HG02943 (cell line): Measurements from ENCODE around the gene DLL3.
A peak's percentile ranks its signal among the peaks of the same experiment; 100 is the strongest.

ENCODE experiments used
- ATAC-seq: cut with Tn5 transposase; IDR thresholded peaks from one replicate; pipeline ENCODE4 v1.9.1; 2021; ENCODE audit warnings: mild to moderate bottlenecking, low read depth, moderate library complexity; ENCODE audit not compliant: unreplicated experiment

DLL3 gene

DNA sequence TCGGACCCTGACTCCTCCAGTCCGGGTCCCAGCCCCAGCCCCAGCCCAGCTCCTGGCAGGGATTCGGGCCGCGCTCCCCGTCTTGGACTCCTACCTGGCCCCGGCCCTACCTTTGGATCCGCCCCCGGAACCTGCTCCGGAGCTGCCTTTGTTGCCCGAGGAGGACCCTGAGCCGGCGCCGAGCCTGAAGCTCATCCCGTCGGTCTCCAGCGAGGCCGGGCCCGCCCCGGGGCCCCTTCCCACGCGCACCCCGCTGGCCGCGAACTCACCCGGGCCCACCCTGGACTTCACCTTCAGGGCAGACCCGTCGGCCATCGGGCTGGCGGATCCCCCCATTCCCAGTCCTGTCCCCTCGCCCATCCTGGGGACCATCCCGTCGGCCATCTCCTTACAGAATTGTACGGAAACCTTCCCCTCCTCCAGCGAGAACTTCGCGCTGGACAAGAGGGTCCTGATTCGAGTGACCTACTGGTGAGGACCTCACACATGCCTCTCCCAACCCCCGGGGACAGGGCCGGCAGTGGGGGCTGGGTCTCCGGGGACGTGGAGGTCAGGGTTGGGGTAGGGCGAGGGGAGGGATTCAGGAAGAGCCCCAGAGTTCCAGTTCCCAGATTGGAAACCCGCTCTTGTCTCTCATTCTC, 16.9 kb downstream of the DLL3 start:
- ATAC-seq = no peak

DNA sequence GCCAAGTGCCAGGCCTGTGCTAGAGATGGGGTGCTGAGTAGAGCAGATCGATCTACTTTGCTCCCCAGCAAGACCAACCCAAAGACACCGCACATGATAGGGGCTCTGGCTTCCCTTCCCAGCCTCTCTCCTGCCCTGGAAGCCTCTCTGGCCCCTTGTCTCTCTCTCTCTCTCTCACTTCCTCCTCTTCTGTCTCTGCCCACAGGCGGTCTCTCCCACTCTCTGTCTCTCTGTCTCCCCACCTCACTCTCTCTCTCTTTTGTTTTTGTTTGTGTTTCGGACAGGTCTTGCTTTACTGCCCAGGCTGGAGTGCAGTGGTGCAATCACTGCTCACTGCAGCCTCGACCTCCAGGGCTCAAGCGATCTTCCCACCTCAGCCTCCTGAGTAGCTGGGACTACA, 17.5 kb downstream of the DLL3 start:
- no peak for ATAC-seq

DNA sequence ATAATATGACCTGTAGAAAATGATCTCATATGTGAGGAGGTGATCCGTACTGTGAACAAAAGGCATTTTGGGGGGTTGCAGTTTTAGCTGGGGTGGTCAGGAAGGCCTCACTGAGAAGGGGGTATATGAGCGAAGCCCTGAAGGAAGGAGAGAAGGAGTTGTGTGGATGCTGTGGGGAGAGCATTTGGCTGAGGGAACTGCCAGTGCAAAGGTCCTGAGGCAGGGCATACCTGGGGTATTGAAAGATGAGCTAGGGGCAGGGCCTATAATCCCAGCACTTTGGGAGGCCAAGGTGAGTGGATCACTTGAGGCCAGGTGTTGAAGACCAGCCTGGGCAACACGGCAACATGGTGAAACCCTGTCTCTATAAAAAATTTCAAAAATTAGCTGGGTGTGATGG, 18.7 kb downstream of the DLL3 start:
- ATAC-seq = no peak

DNA sequence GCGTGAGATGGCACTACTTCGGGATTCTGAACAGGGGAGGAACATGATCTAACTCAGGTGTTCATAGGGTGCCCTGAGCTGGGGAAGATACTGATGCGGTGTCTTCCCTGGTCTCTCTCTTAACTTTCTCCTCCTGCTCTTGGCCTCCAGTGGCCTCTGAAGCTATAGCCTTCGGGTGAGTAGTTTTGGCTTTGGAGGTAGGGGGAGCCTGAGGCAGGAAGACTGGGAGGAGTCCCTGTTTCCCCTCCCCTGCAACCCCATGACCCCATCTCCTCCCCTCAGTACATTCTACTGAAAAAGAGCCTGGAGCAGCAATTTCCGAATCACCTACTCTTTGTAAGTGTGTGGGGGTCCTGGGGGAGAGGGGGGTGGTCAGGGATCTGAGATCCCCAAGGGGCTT, 19.7 kb downstream of the DLL3 start:
- ATAC-seq = no peak

DNA sequence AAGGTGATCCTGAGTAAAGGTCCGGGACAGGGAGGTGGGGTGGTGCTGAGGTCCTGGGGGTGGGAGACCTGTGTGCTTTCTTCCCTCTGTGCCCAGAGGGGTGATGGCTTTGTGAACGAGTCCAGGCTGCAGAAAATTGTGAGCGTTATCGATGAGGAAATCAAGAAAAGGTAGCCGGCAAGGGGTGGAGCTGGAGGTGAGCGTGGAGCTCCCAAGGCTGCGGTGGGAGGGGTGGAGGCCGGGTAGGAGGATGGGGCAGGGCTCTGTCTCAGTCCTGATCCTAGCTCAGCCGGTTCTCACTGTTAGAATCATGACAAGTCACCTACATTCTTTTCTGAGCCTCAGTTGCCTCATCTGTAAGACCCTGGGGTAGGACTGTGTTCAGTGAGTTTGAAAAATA, 20.2 kb downstream of the DLL3 start:
- ATAC-seq = no peak

DNA sequence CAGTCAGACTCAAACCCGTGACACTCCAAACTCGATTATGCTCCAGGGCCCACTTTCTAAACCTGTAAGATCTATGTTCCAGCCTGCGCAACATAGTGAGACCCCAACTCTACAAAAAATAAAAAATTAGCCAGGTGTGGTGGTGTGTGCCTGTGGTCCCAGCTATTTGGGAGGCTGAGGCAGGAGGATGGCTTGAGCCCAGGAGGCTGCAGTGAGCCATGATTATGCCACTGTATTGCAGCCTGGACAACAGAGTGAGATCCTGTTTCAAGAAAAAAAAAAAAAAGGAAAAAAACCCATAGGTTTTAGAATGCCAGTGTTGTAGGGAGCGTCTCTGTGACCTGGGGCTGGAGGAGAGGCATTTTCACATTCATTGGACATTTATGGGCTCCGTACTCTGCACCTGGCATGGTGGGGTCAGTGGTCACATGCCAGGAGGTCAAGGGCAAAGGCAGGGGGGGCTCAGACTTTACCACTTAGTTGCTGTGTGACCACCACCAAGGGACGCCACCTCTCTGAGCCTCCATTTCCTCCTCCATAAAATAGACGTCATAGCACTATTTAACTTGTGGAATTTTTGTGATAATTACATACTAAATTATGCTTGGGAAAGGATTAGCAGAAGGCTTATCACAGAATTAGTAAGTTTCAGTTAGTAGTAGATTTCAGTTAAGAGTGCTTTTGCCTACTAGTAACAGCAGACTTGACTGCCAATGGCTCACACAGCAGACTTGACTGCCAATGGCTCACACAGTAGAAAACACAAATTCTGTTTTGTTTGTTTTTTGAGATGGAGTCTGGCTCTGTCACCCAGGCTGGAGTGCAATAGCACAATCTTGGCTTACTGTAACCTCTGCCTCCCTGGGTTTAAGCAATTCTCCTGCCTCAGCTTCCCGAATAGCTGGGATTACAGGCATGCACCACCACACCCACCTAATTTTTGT, 22.1 kb downstream of the DLL3 start:
- no peak for ATAC-seq

DNA sequence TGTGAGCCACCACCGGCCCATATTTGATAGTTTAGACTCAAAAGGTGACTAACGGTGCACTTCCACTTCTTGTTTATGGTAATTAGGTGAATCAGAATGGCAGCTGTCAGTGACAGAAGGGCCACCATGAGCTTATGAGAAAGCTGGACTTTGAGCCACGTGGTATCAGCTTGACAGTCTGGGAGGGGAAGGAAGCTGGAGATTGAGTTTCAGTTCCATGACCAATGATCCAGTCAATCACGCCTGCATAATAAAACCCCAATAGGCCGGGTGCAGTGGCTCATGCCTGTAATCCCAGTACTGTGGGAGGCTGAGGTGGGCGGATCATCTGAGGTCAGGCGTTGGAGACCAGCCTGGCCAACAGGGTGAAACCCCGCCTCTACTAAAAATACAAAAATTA, 25.7 kb downstream of the DLL3 start:
- ATAC-seq = no peak

DNA sequence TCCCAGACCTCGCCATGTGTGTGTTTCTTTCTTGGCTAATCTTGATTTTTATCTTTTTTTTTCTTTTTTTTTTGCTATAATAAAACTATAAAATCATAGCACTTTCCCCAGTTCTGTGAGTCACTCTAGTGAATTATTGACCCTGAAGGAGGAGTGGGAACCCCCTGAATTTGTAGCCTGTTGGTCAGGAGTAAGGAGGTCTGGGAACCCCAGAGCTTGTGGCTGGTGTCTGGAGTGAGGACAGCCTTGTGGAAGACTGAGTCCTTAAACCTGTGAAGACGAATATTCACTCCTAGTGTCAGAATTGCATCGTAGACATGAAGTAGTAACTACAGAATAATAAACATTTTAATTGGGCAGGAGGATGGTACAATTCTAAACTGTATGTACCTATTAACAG, 26.5 kb downstream of the DLL3 start:
- ATAC-seq = no peak

DNA sequence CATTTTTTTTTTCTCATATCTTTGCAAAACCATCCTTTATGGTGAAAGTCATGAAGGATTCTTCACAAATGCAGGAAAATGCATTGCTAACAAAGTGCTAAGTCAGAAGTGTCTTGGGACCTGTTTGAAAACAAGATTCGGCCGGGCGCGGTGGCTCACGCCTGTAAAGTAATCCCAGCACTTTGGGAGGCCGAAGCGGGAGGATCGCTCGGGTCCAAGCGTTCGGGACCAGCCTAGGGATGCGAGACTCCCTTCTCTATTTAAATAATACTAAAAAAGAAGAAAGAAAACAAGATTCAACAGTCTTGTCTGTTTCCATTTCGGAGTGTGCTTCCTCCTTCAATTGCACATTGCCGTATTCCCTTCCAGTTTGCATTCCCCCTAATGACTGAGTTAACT, 33.1 kb downstream of the DLL3 start:
- ATAC-seq = no peak

DNA sequence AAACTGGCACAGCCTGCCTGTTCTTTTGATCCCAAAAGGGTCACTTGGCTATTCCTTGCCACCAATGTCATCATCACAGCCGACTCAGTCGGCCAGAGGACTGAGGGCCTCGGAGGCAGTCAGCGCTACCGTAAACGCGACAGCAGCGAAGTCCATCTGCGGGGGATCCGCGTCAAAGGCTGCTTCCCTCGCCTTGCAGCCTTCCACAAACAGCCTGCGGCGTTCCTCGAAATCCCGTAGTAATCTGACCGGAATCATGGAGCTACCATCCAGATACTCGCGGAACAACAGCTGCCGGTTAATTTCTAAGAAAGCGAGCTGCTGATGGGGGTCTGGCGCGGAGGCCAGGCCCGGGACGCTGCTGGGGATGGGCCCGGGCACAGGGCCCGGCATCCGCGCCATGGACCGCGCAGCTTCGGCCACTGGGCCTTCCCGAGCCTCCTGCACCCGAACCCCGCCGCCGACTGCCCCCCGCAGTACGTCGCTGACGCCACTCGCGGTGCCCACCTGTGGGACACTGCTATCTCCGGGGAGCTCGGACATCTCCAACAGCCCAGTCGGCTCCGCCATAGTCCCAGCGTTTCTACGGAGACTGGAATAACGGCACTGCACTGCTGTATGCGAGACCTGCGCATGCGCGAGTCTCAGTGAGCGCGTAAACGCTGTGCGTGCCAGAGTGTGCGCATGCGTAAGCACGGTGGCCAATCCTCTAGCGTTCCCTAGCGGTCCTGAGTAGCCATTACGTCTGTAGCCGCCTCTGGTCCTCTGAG, 33.7 kb downstream of the DLL3 start, which contains the start of gene EID2B:
Gene EID2B, minus strand, starts transcription at position 620 of the 770 bp plus-strand sequence. Its CDS starts 50 bp downstream, at position 570.
- peak; percentile 75 for ATAC-seq

DNA sequence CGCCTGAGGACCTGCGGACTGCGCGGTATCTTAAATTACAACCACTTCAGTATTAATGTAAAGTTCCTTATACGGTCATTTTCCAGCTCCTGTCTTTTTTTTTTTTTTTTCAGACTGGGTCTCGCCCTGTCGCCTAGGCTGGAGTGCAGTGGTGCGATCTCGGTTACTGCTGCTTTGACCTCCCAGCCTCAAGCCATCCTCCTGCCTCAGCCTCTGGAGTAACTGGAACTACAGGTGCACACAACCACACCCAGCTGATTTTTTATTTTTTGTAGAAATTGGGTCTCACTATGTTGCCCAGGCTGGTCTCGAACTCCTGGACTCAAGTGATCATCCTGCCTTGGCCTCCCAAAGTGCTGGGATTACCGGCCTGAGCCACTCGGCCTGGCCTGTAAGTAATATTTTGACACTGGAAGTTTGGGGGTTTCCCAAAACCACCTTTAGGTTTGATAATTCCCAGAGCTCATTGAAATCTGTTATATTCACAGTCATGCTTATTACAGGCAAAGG, 34.3 kb downstream of the DLL3 start:
- peak; percentile 29 for ATAC-seq

DNA sequence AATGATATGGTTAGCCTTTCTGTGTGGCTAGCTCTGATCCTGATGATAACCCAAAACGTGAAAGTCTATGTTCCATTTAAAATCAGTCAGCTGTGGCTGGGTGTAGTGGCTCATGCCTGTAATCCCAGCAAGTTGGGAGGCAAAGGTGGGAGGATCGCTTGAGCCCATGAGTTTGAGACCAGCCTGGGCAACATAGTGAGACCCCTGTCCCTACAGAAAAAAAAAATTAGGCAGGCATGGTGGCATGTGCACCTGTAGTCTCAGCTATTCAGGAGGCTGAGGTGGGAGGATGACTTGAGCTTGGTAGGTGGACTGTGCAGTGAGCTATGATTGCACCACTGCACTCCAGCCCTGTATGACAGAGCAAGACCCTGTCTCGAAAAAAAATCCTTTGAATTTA, 35.0 kb downstream of the DLL3 start:
- no peak for ATAC-seq

DNA sequence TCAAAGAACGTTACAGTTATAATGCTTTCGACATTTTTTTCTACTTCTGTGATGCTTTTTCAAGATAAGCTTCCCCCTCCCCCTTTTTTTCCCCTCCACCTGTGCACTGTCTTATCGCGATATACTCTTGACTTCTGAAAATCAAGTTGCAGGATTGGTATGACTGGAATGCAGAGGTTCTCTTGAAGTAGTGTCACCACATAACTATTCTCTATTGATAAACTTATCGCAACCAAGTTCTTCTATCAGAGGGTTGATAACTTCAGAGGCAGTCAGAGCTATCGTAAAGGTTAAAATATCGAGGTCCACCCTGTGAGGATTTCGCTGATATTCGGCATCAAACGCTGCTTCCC, 40.4 kb downstream of the DLL3 start:
- ATAC-seq = no peak

DNA sequence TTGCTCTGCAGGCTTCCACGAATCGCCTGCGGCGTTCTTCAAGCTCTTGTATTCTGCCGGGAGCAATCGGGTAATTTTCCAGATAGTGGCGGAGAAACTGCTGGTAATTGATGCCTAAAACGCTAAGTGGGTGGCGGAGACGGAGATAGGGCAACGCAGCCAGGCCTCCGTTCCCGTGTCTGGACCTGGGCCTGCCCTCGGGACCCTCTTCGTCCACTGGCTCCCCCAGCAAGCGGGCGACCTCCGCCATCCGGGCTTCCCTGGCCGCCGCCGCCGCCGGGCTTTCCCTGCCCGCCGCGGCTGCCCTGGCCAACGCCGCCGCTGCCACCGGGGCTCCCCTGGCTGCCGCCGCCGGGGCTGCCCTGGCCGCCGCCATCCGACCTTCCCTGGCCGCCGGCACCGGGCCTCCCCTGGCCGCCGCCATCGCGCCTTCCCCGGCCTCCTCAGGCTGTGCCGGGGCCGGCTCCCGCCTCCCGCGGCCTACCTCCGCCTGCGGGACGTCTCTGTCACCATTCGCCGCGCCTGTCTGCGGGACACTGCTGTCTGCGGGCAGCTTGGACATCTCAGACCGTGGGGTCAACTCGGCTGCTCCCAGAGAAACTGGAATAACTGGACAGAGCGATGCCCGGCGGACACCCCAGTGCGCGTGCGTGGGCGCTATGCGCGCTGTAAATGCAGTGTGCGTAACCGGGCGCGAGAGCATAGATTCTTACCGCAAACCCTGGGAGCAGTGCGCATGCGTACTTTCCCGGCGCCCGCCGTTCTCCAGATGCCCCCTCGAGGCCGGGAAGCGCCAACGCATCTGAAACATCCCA, 41.0 kb downstream of the DLL3 start, which contains the start of gene EID2:
Gene EID2, minus strand, starts transcription at position 644 of the 815 bp plus-strand sequence. Its CDS starts 82 bp downstream, at position 562.
- ATAC-seq = peak; percentile 86

DNA sequence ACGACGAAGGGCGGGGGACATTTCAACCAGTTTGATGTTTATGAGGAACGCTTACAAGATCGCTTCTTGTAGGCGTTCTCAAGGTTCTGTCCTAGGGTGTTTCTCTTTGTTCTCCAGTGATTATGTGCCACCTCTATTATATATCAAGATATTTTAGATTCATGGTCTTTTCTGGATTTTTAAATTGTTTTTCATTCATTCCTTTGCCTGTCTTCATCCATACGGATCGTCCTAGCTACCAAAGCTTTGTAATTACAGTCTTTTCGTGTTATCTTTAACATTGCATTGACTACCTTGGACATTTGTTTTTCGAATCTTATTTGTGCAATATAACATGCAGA, 41.6 kb downstream of the DLL3 start:
- no peak for ATAC-seq

DNA sequence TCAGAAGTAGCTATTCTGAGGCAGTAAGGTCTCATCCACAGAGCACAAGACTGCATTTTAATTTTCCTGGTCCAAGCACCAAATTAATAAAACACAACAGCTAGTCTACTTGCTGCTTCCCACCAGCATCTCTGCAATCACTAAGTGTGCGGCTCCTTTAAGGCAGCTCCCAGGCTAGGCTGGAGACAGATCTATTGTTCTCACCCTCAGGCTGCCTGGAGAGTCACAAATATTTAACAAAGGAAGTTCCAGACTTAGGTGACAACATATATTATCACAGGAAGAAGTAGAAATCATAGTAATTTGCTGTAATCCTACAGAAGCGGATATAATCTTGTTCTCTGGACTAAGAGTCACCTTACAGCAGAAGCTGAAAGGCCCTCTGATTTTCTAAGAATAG, 43.5 kb downstream of the DLL3 start:
- no peak for ATAC-seq

DNA sequence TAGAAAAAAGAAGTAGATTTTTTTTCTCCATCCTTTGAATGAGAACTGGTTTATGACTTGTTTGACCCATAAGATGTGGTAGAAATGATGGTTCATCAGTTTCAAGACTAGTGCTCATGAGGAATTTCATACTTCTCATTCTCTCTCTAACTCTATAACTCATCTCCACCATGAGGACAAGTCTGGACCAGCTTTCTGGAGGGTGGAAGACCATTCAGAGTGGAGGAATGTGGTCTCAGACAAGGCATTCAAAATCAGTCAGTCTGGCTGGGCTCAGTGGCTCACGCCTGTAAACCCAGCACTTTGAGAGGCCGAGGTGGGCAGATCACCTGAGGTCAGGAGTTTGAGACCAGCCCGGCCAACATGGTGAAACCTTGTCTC, 44.7 kb downstream of the DLL3 start:
- no peak for ATAC-seq

DNA sequence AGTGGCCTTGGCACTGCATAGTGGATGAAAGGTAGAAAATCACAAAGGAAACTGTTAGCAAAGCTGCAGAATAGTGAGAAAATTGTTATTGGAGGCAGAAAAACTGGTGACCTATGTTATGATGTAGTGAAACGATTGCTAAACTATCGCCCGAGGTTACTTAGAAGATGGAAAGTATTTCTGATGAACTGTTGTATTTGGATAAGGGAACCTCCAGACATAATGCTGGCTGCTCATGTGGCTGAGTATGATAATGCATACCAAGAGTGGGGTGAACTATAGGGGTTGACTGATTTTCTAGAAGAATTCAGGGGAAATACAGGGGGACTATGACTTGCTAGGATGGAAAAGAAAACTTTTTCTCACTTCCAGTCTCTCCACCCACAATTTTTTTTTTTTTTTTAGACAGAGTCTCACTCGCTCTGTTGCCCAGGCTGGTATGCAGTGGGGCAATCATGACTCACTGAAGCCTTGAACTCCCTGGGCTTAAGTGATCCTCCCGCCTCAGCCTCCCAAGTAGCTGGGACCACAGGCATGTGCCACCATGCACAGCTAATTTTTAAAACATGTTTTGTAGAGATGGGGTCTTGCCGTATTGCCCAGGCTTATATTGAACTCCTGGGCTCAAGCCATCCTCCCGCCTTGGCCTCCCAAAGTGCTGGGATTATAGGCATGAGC, 45.6 kb downstream of the DLL3 start:
- ATAC-seq = no peak

DNA sequence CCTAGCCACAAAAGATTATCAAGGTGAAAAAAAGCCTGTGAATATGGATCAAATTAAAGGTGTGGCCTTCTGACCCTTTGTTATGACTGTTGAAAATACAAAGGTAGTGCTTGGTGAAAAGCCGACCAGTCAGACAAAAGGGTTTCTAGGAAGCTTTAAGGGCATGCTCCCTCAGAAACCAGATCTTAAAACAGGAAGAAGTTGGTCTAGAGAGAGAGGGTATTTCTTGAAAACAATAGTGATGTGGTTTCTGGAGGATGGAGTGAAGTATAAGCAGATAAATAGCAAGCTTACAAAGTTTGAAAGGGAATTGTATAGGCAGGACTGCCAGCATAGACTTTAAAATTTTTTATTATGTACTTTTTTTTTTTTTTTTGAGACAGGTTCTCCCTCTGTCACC, 46.2 kb downstream of the DLL3 start:
- no peak for ATAC-seq

DNA sequence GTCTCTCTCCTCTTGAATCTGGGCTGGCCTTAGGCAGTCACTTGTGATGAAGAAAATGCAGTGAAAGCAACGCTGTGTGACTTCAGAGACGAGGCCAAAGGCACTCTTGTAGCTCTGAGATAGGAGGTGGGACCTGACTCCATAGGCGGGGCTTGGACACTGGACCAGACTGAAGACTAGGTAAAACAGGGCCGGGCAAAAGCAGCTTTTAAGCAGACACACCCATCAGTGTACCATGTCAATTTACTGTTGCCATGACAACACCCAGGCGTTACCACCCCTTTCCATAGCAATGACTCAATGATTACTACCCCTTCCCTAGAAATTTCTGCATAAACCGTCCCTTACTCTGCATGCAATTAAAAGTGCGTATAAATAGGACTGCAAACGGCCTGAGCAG, 47.9 kb downstream of the DLL3 start:
- ATAC-seq = no peak
